OCI-LY7 (cell line): Measurements from ENCODE around the gene CYB561. TPM values are rescaled to one million over a fixed set of nuclear protein-coding genes. Genes with fewer than 3 reads are reported as not detected.

ENCODE experiments used
- BruUV-seq: library from RNA; stranded (reverse); fragments of 400-500 nt; replicated peaks from 2 replicates; lab custom pipeline; 2021; lab: Mats Ljungman, UMichigan
- CTCF ChIA-PET: fragments of 300-600 bp; sonication (Branson Sonifier 250); formaldehyde crosslinking; loops from one replicate; lab custom pipeline; 2022; ENCODE audit warnings: antibody characterized with exemption; ENCODE audit not compliant: unreplicated experiment; lab: Charles Lee
- POLR2A ChIA-PET: fragments of 300-600 bp; sonication (Branson Sonifier 250); formaldehyde crosslinking; loops from one replicate; lab custom pipeline; 2022; ENCODE audit warnings: antibody characterized with exemption; lab: Charles Lee
- DNase-seq: peaks from one replicate; pipeline ENCODE4 v3.0.0-alpha.2; 2015; ENCODE audit warnings: low spot score
- H2AFZ ChIP-seq: fragments of 200-600 bp; sonication (generic), shearing (Covaris generic); 2 replicates; pipeline ENCODE4 v1.6.1; 2014; ENCODE audit warnings: mild to moderate bottlenecking, antibody characterized with exemption, low read length, moderate library complexity
- H3K27ac ChIP-seq: fragments of 200-600 bp; sonication (generic); 2 replicates; pipeline ENCODE4 v1.5.1; 2014; ENCODE audit warnings: mixed run types, low read depth, mild to moderate bottlenecking, moderate library complexity, low read length, inconsistent platforms; ENCODE audit not compliant: poor library complexity, severe bottlenecking
- H3K36me3 ChIP-seq: fragments of 200-600 bp; sonication (generic); 2 replicates; pipeline ENCODE4 v1.6.1; 2014; ENCODE audit warnings: mild to moderate bottlenecking, antibody characterized with exemption, low read length, moderate library complexity, mixed read lengths; ENCODE audit not compliant: insufficient read depth
- H3K4me1 ChIP-seq: fragments of 200-600 bp; sonication (generic); 2 replicates; pipeline ENCODE4 v1.5.1; 2014; ENCODE audit warnings: mild to moderate bottlenecking, low read length; ENCODE audit not compliant: insufficient read depth, poor library complexity, severe bottlenecking
- H3K4me2 ChIP-seq: fragments of 200-600 bp; sonication (generic); 2 replicates; pipeline ENCODE4 v1.6.1; 2014; ENCODE audit warnings: mild to moderate bottlenecking, low read length
- H3K4me3 ChIP-seq: fragments of 200-600 bp; sonication (generic); 2 replicates; pipeline ENCODE4 v1.5.1; 2014; ENCODE audit warnings: mild to moderate bottlenecking, low read depth, low read length; ENCODE audit not compliant: poor library complexity, severe bottlenecking
- H3K79me2 ChIP-seq: fragments of 200-600 bp; sonication (generic); 2 replicates; pipeline ENCODE4 v1.6.1; 2016; ENCODE audit warnings: low read depth, mild to moderate bottlenecking, low read length, moderate library complexity, mixed read lengths; ENCODE audit not compliant: insufficient read depth
- H3K9me2 ChIP-seq: fragments of 200-600 bp; sonication (generic); 2 replicates; pipeline ENCODE4 v1.6.1; 2016; ENCODE audit warnings: mild to moderate bottlenecking, low read length, mixed read lengths; ENCODE audit not compliant: insufficient read depth
- H3K9me3 ChIP-seq: fragments of 200-600 bp; sonication (generic); 2 replicates; pipeline ENCODE4 v1.6.1; 2014; ENCODE audit warnings: mild to moderate bottlenecking, mixed run types, low read length, mixed read lengths
- H4K20me1 ChIP-seq: fragments of 200-600 bp; sonication (generic); 2 replicates; pipeline ENCODE4 v1.6.1; 2014; ENCODE audit warnings: mild to moderate bottlenecking, antibody characterized with exemption, low read length, moderate library complexity, mixed read lengths; ENCODE audit not compliant: insufficient read depth
- CTCF ChIP-seq: fragments of 200-600 bp; sonication (generic); conservative IDR thresholded peaks from 2 replicates; pipeline ENCODE4 v1.5.1; 2014; ENCODE audit warnings: mild to moderate bottlenecking, antibody characterized with exemption, low read length, moderate library complexity, mixed read lengths
- EZH2phosphoT487 ChIP-seq: fragments of 200-600 bp; sonication (generic); IDR thresholded peaks from 2 replicates; pipeline ENCODE4 v1.6.1; 2018; ENCODE audit warnings: low read depth, borderline replicate concordance, mild to moderate bottlenecking, mixed run types, antibody characterized with exemption, low read length, moderate library complexity, mixed read lengths
- intact Hi-C: fragments of 100-400 bp; cut with micrococcal nuclease; formaldehyde crosslinking; loops from one replicate; pipeline ENCODE4 v1.10.0; 2022; ENCODE audit not compliant: unreplicated experiment
- total RNA-seq, 2 experiments: library from RNA; depleted of rRNA in 1 of 2; stranded (reverse); fragments of >200 nt in 1 of 2; shearing (Covaris generic) in 1 of 2; gene quantifications; 2 replicates each; pipeline ENCODE4 v1.2.3, GENCODE V29; 2014 to 2022

Gene CYB561
- total RNA-seq, 2 experiments from 2014 or later: not detected

DNA sequence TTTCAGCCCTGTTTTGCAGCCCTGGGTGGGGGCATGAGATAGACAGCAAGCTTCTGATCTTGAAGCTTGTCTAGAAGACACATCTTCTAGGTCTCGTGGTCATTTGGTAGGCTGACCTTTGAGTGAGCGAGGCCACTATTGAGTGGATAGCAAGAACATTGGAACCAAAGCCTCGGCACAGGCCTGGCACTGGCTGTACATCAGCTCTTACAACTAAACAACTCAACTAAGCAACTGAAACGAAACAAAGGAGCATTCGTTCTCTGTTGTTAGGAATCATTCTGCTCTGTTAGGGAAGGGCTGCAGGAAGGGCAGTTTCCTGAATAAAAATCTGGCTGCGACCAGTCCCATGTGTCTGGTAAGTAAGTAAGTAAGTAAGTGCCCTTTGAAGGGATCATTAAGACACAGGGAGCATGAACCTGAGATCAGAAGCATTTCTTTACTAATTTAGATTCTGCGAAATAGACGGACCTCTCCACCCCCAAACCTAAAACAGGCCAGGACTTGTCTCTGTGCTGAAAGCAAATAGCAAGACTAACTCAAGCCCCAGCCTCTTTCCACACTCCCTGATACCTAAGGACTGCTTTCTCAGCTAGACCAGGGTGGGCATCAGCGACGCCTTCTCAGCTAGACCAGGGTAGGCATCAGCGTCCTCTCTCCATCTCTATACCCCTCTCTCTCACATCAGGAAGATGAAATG lies 22.7 kb downstream of the CYB561 start:
- no peak for DNase-seq
- H2AFZ ChIP-seq: no peak overlapping the region
- intact Hi-C loops: no loop called here
- H3K9me2 ChIP-seq: no peaks in the 10 kb centered on the region
- no TSS peak for BruUV-seq
- H3K9me3 ChIP-seq: no peaks in the 10 kb centered on the region
- no peak overlapping the region for H3K27ac ChIP-seq
- CTCF ChIA-PET: no interaction called here
- H3K4me3 ChIP-seq: no peak overlapping the region
- POLR2A ChIA-PET: no interaction called here
- H4K20me1 ChIP-seq: no peaks in the 10 kb centered on the region
- TF ChIP-seq CTCF: no peak
- no peak for TF ChIP-seq EZH2phosphoT487
- H3K79me2 ChIP-seq: no peaks in the 10 kb centered on the region
- no peak overlapping the region for H3K4me2 ChIP-seq
- peaks cover 13% of the 10 kb centered on the region for H3K4me1 ChIP-seq
- no peaks in the 10 kb centered on the region for H3K36me3 ChIP-seq

DNA sequence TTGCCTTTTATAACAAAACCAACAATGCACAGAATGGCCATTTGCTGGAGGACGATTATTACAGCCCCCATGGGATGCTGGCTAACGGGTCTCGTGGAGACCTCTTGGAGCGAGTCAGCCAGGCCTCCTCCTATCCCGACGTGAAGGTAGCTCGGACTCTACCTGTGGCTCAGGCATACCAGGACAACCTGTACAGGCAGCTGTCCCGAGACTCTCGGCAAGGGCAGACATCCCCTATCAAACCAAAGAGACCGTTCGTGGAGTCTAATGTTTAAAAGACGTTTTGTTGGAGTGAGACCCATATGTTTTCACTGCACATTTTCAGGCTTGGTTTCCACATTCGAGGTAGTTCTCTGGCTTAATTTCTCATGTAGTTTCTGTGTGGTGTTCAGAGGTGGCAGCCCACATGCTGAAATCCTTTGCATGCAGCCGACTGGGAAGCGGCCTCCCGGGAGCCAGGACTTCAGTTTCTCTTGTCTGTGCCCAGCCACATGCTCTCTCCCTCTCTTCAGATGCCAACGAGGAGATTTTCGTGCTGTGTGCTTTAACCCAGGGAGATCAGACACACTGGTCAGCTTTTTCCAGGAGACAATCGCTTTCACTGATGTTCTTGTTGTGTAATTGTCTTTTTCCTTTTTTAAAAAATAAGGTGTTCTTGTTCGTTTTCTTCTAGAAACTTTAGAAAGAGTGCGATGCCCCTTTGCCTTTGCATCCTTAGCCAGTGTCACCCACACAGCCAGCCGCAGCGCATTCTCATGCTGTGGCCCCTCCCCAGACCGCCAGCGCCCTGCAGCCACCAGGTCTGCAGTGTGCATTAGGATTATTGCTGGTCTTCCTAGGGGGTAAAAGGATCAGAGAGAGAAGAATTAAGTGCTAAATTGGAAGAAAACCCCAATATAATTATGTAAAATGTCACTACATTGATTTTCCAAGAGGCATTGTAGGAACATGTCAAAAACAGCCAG lies 24.1 kb downstream of the CYB561 start:
- no TSS peak for BruUV-seq
- Histone ChIP-seq H3K9me3 (no peaks in the 10 kb centered on the region), H3K27ac (no peak overlapping the region), H4K20me1 (no peaks in the 10 kb centered on the region), H2AFZ (no peak overlapping the region), H3K4me2 (no peak overlapping the region), H3K4me3 (no peak overlapping the region), H3K9me2 (no peaks in the 10 kb centered on the region), H3K36me3 (no peaks in the 10 kb centered on the region), H3K79me2 (no peaks in the 10 kb centered on the region), H3K4me1 (peaks cover 2% of the 10 kb centered on the region)
- DNase-seq: no peak
- TF ChIP-seq EZH2phosphoT487 (no peak), CTCF (no peak)
- POLR2A ChIA-PET: no interaction called here
- CTCF ChIA-PET: no interaction called here
- intact Hi-C loops: no loop called here
